ENCODE data around the gene LPCAT2. TPM values are rescaled to one million over a fixed set of nuclear protein-coding genes. Genes with fewer than 3 reads are reported as not detected.

Gene LPCAT2
- total and polyA plus RNA-seq, 2 of the 13 experiments (the other 11 are each of a cell fraction or from before 2014, with no cell fraction given) = 9.9 to 17.6 TPM

- no peaks in the 10 kb centered on the region for H3K27me3 ChIP-seq (ENCODE audit: control insufficient read depth in 1 of 2, insufficient read depth in 2 of 2, low read length in 2 of 2)
- no peak overlapping the region for H3K4me2 ChIP-seq (ENCODE audit: low read depth, low read length)
- no peak for ATAC-seq
- WGBS (ENCODE audit: low lambda C conversion rate) = 50% methylated on average over 4 of the region's 4 CpGs
- FAIRE-seq = no peak
- no peak for DNase-seq (ENCODE audit: low spot score)
- H2AFZ ChIP-seq (ENCODE audit: low read length) = no peak overlapping the region
- intact Hi-C loops (cut with micrococcal nuclease; ENCODE audit: unreplicated experiment) (no loop called here), in situ Hi-C loops (cut with HindIII; ENCODE audit: extremely low pct_ligation_motif_present, low pct_unique_long_range_greater_than_20kb) (no loop called here)
- no peaks in the 10 kb centered on the region for H3K79me2 ChIP-seq (ENCODE audit: insufficient read depth, low read length)
- H3K9me3 ChIP-seq (ENCODE audit: low read length) = no peaks in the 10 kb centered on the region
- no peak overlapping the region for H3K9ac ChIP-seq (ENCODE audit: insufficient read depth, low read depth, low read length)
- CTCF ChIA-PET (ENCODE audit: low intra/inter-chr PET ratio, low total read pairs) = no interaction called here
- no peak overlapping the region for H3K27ac ChIP-seq (ENCODE audit: extremely low read length, insufficient read depth, low read length)
- H4K20me1 ChIP-seq (ENCODE audit: insufficient read depth, low read length) = no peaks in the 10 kb centered on the region
- H3K36me3 ChIP-seq (replicated peaks in 1 of 2; ENCODE audit: control insufficient read depth in 1 of 2, insufficient read depth in 2 of 2, low read length in 2 of 2) = no peaks in the 10 kb centered on the region
- POLR2A ChIA-PET = no interaction called here
- no peak overlapping the region for H3K4me3 ChIP-seq (replicated peaks in 1 of 3; ENCODE audit: insufficient read depth in 1 of 3, low read depth in 2 of 3, low read length in 3 of 3)
- no peaks in the 10 kb centered on the region for H3K4me1 ChIP-seq (ENCODE audit: insufficient read depth, low read length)
- no TSS peak for BruUV-seq (replicated peaks)
- TF ChIP-seq MAFF (IDR thresholded peaks at IDR 0.05; ENCODE audit: low read depth, low read length) (no peak), IRF1 (CRISPR knock-in tag; IDR thresholded peaks at IDR 0.05; ENCODE audit: low read depth) (no peak), ZNF704 (CRISPR knock-in tag; IDR thresholded peaks at IDR 0.05; ENCODE audit: borderline replicate concordance) (no peak), ZNF30 (CRISPR knock-in tag; IDR thresholded peaks at IDR 0.05) (no peak), TP53 (CRISPR knock-in tag; conservative IDR thresholded peaks at IDR 0.05) (no peak), HINFP (CRISPR knock-in tag; IDR thresholded peaks at IDR 0.05; ENCODE audit: low read depth) (no peak), ZKSCAN1 (IDR thresholded peaks at IDR 0.05; ENCODE audit: low read length) (no peak), E2F5 (CRISPR knock-in tag; conservative IDR thresholded peaks at IDR 0.05) (no peak), ZNF331 (CRISPR knock-in tag; IDR thresholded peaks at IDR 0.05) (no peak), ZNF687 (CRISPR knock-in tag; IDR thresholded peaks at IDR 0.05) (no peak), CSRNP2 (CRISPR knock-in tag; conservative IDR thresholded peaks at IDR 0.05; ENCODE audit: low read depth) (no peak), TSC22D2 (CRISPR knock-in tag; IDR thresholded peaks at IDR 0.05; ENCODE audit: borderline replicate concordance) (no peak)
Measured at GRCh38 chr16:55605754-55606336, 97.0 kb downstream of the LPCAT2 start.

Measured in HepG2 (cell line).